Parietal lobe (tissue), 1 donor: ENCODE results near the gene SGTB. TPM values are rescaled to one million over a fixed set of nuclear protein-coding genes. Genes with fewer than 3 reads are reported as not detected.

Experiments used
- total RNA-seq: library from RNA; depleted of rRNA; stranded (reverse); fragments of >200 nt; gene quantifications from one replicate; pipeline ENCODE4 v1.2.3, GENCODE V29; 2014

Gene SGTB
- total RNA-seq: 25.4 TPM

GRCh38 chr5:65721720-65722574, at the start of gene SGTB, which contains the start of gene NLN:
Gene SGTB, minus strand, starts transcription at chr5:65722109. Its CDS starts 1,302 bp downstream, at chr5:65720807.
Gene NLN, plus strand, starts transcription at chr5:65722205. Its CDS starts 169 bp downstream, at chr5:65722374.

GRCh38 chr5:65624571-65625555, 97.0 kb downstream of the SGTB start, which contains the start of the genes SHLD3 and TRAPPC13:
Gene SHLD3, plus strand, starts transcription at chr5:65625027. Its CDS starts 4,561 bp downstream, at chr5:65629588.
Gene TRAPPC13, plus strand, starts transcription at chr5:65625027. Its CDS starts 34 bp downstream, at chr5:65625061.

GRCh38 chr5:65624025-65624570, 97.8 kb downstream of the SGTB start, which contains the start of gene TRIM23:
Gene TRIM23, minus strand, starts transcription at chr5:65624333. Its CDS starts 59 bp downstream, at chr5:65624274.

Other genes with a start within 250 kb of the SGTB start
- gene ADAMTS6, start 240.2 kb downstream of the SGTB start, total RNA-seq: 11.9 TPM
- gene CENPK, start 158.9 kb downstream of the SGTB start, total RNA-seq: 11.3 TPM
- 74.5 TPM for gene PPWD1, start 158.8 kb downstream of the SGTB start, total RNA-seq
- 91.4 TPM for gene TRIM23, start 97.8 kb downstream of the SGTB start, total RNA-seq
- 10.0 TPM for gene SHLD3, start 97.1 kb downstream of the SGTB start, total RNA-seq
- 48.2 TPM for gene TRAPPC13, start 97.1 kb downstream of the SGTB start, total RNA-seq
- 69.5 TPM for gene NLN, start 96 bp upstream of the SGTB start, total RNA-seq
- 99.2 TPM for gene ERBIN, start 204.5 kb upstream of the SGTB start, total RNA-seq